HG02938 (cell line): ENCODE results near the gene SPATS2.
"Not testable (repeated sequence)": the region's sequence is repeated elsewhere in the genome, so short reads cannot be mapped to it uniquely, and the experiment has no call there.

Experiments
- ATAC-seq: cut with Tn5 transposase; IDR thresholded peaks from one replicate; pipeline ENCODE4 v1.9.1; 2021; ENCODE audit warnings: mild to moderate bottlenecking, moderate library complexity; ENCODE audit not compliant: unreplicated experiment

Gene SPATS2

GRCh38 chr12:49507139-49507538 is 139.9 kb downstream of the SPATS2 start:
- no peak for ATAC-seq

DNA sequence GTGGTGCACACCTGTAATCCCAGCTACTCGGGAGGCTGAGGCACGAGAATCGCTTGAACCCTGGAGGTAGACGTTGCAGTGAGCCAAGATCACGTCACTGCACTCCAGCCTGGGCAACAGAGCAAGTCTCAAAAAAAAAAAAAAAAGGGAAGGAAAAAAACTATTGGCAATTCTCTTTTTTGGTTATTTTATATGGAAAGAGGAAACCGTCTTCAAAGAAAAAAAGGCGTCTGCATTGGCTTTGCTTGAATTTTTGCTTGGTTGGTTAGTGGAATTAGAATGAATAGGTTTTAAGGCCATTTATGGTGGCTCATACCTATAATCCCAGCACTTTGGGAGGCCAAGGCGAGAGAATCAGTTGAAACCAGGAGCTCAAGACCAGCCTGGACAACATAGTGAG is 142.4 kb downstream of the SPATS2 start:
- ATAC-seq = not testable (repeated sequence)

GRCh38 chr12:49511410-49511809 is 144.1 kb downstream of the SPATS2 start:
- ATAC-seq = no peak

- ATAC-seq = no peak
Observed at GRCh38 chr12:49512546-49512945, 145.3 kb downstream of the SPATS2 start.

- ATAC-seq = no peak
Observed at GRCh38 chr12:49515266-49515665, 148.0 kb downstream of the SPATS2 start.

DNA sequence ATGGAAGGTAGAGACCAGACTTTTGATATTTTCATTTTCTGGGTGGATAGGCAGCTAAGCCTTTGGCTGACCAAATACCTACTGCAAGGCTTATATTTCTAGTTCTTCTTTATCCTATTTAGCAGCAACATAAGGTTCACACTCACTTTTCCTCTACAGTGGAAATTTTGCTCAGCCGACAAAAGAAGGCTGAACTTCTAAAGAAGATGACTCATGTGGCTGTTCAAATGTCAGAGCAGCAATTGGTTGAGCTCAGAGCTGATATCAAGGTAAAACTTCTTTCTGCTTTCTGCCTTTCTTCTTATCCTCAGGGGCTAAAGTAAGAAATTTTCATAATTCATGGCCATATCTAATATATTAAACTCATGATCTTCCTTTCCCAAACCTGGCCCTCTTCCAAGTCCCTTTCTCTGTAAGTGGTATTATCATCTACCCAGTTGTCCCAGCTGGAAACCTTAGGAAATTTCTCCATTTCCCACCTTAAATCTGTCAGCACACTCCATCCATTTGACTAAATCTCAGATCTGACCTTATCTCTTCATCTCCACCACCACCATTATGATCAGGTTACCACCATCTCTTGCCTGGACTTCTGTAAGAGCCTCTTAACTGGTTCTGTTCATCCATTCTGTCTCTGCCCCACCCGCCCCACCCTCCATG is 151.8 kb downstream of the SPATS2 start:
- no peak for ATAC-seq

- ATAC-seq = no peak
Observed at GRCh38 chr12:49519574-49519936, 152.3 kb downstream of the SPATS2 start.

- no peak for ATAC-seq
Observed at GRCh38 chr12:49521389-49521788, 154.1 kb downstream of the SPATS2 start.

DNA sequence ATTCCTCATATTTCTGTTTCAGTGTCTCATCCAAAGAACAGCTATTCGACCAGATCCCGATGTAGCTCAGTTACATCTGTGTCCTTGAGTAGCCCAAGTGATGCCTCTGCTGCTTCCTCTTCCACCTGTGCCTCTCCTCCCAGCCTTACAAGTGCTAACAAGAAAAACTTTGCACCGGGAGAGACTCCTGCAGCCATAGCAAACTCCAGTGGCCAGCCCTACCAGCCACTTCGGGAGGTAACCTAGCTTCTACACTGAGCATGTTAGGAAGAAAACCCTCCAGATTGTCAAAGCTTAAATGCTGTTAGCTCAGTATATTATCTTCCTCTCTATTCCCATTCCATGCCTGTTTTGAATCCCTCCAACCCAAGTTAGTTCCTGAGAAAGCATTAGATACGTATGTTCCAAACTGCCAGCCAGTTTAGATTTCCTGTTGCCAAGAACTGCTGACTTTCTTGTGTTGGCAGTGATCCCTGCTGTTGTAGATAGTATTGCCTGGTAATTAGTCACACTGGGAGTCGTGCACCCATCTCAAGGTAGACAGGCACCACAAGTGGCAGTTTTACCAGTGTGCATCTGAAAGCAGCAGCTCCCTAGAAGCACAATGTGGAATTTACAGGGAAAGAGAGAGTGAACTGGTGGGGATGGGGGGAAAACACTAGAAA is 157.5 kb downstream of the SPATS2 start:
- no peak for ATAC-seq

- no peak for ATAC-seq
Observed at GRCh38 chr12:49525942-49526341, 158.7 kb downstream of the SPATS2 start.

GRCh38 chr12:49527361-49528130 is 160.3 kb downstream of the SPATS2 start:
- no peak for ATAC-seq

DNA sequence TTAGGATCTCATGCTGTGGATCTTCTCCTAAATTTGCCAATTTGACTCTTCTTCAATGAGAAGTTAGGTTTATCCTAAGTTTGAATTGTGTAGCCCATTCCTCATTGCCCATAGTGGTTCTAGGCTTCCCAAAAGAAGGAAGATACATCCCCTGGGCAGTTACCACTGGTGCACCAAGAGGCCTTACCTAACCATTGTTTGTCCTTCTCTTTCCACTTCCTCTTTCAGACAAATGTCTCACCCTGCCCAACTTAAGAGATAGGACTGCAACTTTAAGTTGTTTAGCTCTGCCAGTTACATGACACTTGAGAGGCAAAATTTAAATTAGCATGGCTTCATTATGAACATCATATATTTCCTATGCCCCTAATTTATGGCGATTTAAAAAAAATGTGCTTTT is 162.2 kb downstream of the SPATS2 start:
- no peak for ATAC-seq

DNA sequence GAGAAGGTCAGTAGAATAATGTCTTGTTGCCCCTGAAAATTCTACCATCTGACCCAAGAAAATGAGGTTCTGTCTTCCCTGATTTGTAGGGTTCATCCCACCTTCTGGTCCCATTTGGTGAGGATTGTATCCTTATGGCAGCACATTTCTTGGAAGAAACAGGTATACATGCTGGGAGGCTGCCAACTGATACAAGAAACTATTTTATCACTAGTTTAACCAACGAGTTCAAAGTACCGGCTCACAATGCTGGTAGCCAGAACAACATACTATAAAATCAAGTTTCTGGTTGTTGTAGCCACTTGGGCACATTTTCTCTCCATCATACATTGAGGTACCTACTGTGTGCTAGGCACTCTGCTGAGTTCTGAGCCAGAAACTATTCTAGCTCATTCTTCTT is 164.5 kb downstream of the SPATS2 start:
- no peak for ATAC-seq

GRCh38 chr12:49533331-49533730 is 166.1 kb downstream of the SPATS2 start:
- ATAC-seq = no peak

- ATAC-seq = not testable (repeated sequence)
Observed at GRCh38 chr12:49534122-49534521, 166.9 kb downstream of the SPATS2 start.

GRCh38 chr12:49534731-49535278 is 167.5 kb downstream of the SPATS2 start:
- no peak for ATAC-seq

DNA sequence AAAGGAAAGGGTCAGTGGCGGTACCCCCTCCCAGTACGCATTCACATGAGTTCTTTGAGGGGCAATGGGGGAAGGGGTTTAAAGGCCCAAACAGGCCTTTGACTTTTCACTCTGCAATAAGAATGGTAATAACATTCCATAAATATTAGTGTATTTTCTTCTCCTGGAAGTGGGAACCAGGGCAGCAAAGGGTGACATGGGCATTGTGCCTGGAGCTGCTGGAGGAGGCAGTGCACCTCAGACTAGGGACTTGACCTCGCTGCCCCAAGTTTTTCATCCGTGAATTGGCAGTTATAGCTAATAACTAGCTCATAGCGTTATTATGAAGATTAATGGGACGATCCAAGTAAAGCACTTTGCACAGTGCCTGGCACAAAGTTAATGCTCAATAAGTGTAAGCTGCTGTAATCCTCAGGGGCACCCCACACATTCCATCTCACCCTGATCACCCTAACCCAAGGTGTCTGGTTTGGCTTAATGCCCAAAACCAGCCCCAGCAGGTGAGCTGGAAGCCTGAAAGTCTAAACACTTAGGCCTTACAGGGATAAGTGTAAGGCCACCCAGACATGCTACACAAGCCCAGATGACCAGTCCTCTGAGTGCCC is 168.8 kb downstream of the SPATS2 start:
- ATAC-seq = no peak

DNA sequence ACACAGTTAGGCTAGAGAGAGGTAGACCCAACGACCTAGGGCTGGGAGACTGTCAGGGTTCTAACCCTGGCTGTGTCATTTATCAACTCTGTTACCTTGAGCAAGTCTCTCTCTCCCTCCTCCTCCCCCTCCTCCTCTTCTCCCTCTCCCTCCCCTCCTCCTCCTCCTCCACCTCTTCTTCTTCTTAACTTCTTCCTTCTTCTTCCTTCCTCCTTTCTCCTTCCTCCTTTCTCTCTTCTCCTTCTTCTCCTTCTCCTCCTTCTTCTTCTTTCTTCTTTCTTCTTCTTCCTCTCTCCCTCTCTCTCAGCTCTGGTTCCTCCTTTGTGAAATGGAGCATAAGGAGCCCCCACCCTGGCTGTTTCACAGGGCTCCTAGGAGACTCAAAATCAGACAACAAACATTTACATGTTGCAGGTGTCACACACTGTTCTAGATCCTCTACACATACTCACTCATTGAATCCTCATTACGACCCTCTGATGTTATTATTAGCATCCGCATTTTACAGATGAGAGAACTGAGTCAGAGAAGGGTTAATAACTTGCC is 169.3 kb downstream of the SPATS2 start:
- no peak for ATAC-seq

GRCh38 chr12:49537231-49537751 is 170.0 kb downstream of the SPATS2 start:
- ATAC-seq = no peak

GRCh38 chr12:49537752-49538509 is 170.7 kb downstream of the SPATS2 start:
- no peak for ATAC-seq
